CD4-positive, alpha-beta memory T cell (primary cell): ENCODE data around the gene TMEM14C. TPM values are rescaled to one million over a fixed set of nuclear protein-coding genes. Genes with fewer than 3 reads are reported as not detected.
"Not testable (repeated sequence)": the region's sequence is repeated elsewhere in the genome, so short reads cannot be mapped to it uniquely, and the experiment has no call there.

Source experiments
- CTCF ChIA-PET: fragments of 350-600 bp; sonication (Branson Sonifier 250); formaldehyde crosslinking; loops from one replicate; lab custom pipeline; 2021; ENCODE audit warnings: inconsistent platforms; ENCODE audit not compliant: partially characterized antibody; lab: Charles Lee
- POLR2A ChIA-PET: fragments of 350-600 bp; sonication (Branson Sonifier 250); formaldehyde crosslinking; loops from one replicate; lab custom pipeline; 2021; ENCODE audit not compliant: partially characterized antibody; lab: Charles Lee
- DNase-seq, 5 donors: peaks; one replicate each; pipeline versions ENCODE4 v3.0.0 to v3.0.0-alpha.2; 2020 to 2022; ENCODE audit warnings: mixed read lengths in 1 of 5
- H3K27ac ChIP-seq: one replicate; pipeline ENCODE4 v1.7.0; 2013; ENCODE audit warnings: low read depth, low read length
- H3K27me3 ChIP-seq: 2 replicates; pipeline ENCODE4 v1.7.0; 2013; ENCODE audit warnings: mild to moderate bottlenecking, low read length, moderate library complexity; ENCODE audit not compliant: insufficient read depth
- H3K36me3 ChIP-seq: 2 replicates; pipeline ENCODE4 v1.7.0; 2013; ENCODE audit warnings: mild to moderate bottlenecking, low read length, moderate library complexity; ENCODE audit not compliant: insufficient read depth
- H3K4me1 ChIP-seq: 2 replicates; pipeline ENCODE4 v1.7.0; 2013; ENCODE audit warnings: mild to moderate bottlenecking, low read length, moderate library complexity; ENCODE audit not compliant: insufficient read depth
- H3K4me3 ChIP-seq, 2 donors: one replicate each; pipeline ENCODE4 v1.7.0; 2013; ENCODE audit warnings: low read length in 2 of 2, mild to moderate bottlenecking in 1 of 2
- H3K9me3 ChIP-seq, 2 donors: one replicate each; pipeline ENCODE4 v1.7.0; 2013; ENCODE audit warnings: low read length in 2 of 2, control low read depth in 1 of 2; ENCODE audit not compliant: control insufficient read depth in 1 of 2
- H3K27ac Mint-ChIP-seq, 7 donors: one replicate each; pipeline ENCODE4 v1.8.0; 2020 to 2021; ENCODE audit warnings: mixed read lengths in 7 of 7, mild to moderate bottlenecking in 6 of 7, inconsistent platforms in 3 of 7, moderate library complexity in 3 of 7
- H3K27me3 Mint-ChIP-seq, 2 donors: one replicate each; pipeline ENCODE4 v1.8.0; 2020 to 2021; ENCODE audit warnings: mixed read lengths in 2 of 2
- H3K36me3 Mint-ChIP-seq, 2 donors: one replicate each; pipeline ENCODE4 v1.8.0; 2020 to 2021; ENCODE audit warnings: mixed read lengths in 2 of 2, inconsistent platforms in 1 of 2, mild to moderate bottlenecking in 1 of 2
- H3K4me1 Mint-ChIP-seq, 4 donors: one replicate each; pipeline ENCODE4 v1.8.0; 2020 to 2021; ENCODE audit warnings: mixed read lengths in 4 of 4, mild to moderate bottlenecking in 1 of 4
- H3K4me3 Mint-ChIP-seq, 8 donors: one replicate each; pipeline ENCODE4 v1.8.0; 2020 to 2021; ENCODE audit warnings: mixed read lengths in 8 of 8, mild to moderate bottlenecking in 7 of 8, moderate library complexity in 6 of 8, inconsistent platforms in 3 of 8
- H3K9me3 Mint-ChIP-seq, 8 donors: one replicate each; pipeline ENCODE4 v1.8.0; 2020 to 2021; ENCODE audit warnings: mixed read lengths in 8 of 8, mild to moderate bottlenecking in 5 of 8, inconsistent platforms in 3 of 8, moderate library complexity in 1 of 8
- intact Hi-C: fragments of 100-400 bp; cut with micrococcal nuclease; formaldehyde crosslinking; loops from one replicate; pipeline ENCODE4 v1.15.1; 2023
- polyA plus RNA-seq, 2 donors: library from polyadenylated mRNA; unstranded; fragments of 300-500 nt; fragmentation: Illumina TruSeq; gene quantifications; one replicate each; pipeline ENCODE4 v1.2.3, GENCODE V29; 2021
- total RNA-seq, 2 experiments: library from RNA; stranded (reverse); gene quantifications; one replicate each; pipeline ENCODE4 v1.2.3, GENCODE V29; 2021

The TMEM14C gene
- total and polyA plus RNA-seq, 4 experiments from 2014 or later: 34.1 to 107 (median 63.6) TPM

GRCh38 chr6:10720960-10721849 lies 1.7 kb upstream of the TMEM14C start:
- peaks cover 48% of the 10 kb centered on the region for H3K4me1 ChIP-seq
- peak in 2 of 5 donors; percentile 9 to 50 for DNase-seq

GRCh38 chr6:10721850-10722569 lies 860 bp upstream of the TMEM14C start:
- POLR2A ChIA-PET: interaction anchor here (0.8 to 6.3 kb wide), 6 partner anchors 13 to 1288 kb away, joined by 3 to 118 read pairs (median 5); partner anchors contain the start of genes C6orf52, PAK1IP1 and TMEM14B
- CTCF ChIA-PET: interaction anchor here (0.7 to 2.8 kb wide), 4 partner anchors 25 to 244 kb away, joined by 3 to 9 read pairs (median 4); partner anchors contain the start of gene TMEM14B
- intact Hi-C loops: no loop called here

More at GRCh38 chr6:10720960-10721849, 1.7 kb upstream of the TMEM14C start:
- POLR2A ChIA-PET: interaction anchor here (0.9 to 6.3 kb wide), 5 partner anchors 10 to 26 kb away, joined by 3 to 118 read pairs (median 6); partner anchors contain the start of genes C6orf52, PAK1IP1 and TMEM14B
- H3K9me3 Mint-ChIP-seq, H3K36me3 ChIP-seq, H3K27me3 Mint-ChIP-seq, H3K36me3 Mint-ChIP-seq, intact Hi-C loops, H3K27me3 ChIP-seq, H3K9me3 ChIP-seq: not testable (repeated sequence)
- Histone ChIP-seq H3K4me3 (peak overlapping the region in 1 of 2 donors; percentile 58), H3K27ac (peak overlapping the region; percentile 58)
- CTCF ChIA-PET: interaction anchor here (0.7 to 2.8 kb wide), 7 partner anchors 10 to 80 kb away, joined by 3 to 9 read pairs (median 5); partner anchors contain the start of gene C6orf52
- Mint-ChIP-seq H3K27ac (peak overlapping the region; percentile 84 to 96 (median 93)), H3K4me1 (peaks cover 28 to 60% (median 43%) of the 10 kb centered on the region in 4 donors), H3K4me3 (peak overlapping the region; percentile 84 to 97 (median 96))

GRCh38 chr6:10722570-10722819 lies 375 bp upstream of the TMEM14C start:
- no peaks in the 10 kb centered on the region for H3K27me3 ChIP-seq
- H3K4me1 Mint-ChIP-seq: peaks cover 31 to 60% (median 46%) of the 10 kb centered on the region in 4 donors
- ChIA-PET CTCF (interaction anchor here (1.2 kb wide), 2 partner anchors 25 to 244 kb away, joined by 3 to 5 read pairs; partner anchors contain the start of gene TMEM14B), POLR2A (interaction anchor here (0.8 to 6.3 kb wide), 6 partner anchors 14 to 1287 kb away, joined by 3 to 118 read pairs (median 5); partner anchors contain the start of genes C6orf52, PAK1IP1 and TMEM14B)
- no peaks in the 10 kb centered on the region for H3K27me3 Mint-ChIP-seq
- peaks cover 0 to 5% (median 0%) of the 10 kb centered on the region in 8 donors for H3K9me3 Mint-ChIP-seq
- peak overlapping the region; percentile 24 to 57 for H3K4me3 ChIP-seq
- H3K27ac Mint-ChIP-seq: peak overlapping the region; percentile 84 to 96 (median 93)
- peaks cover 5 to 12% of the 10 kb centered on the region in 2 donors for H3K36me3 Mint-ChIP-seq
- H3K4me3 Mint-ChIP-seq: peak overlapping the region; percentile 93 to 97 (median 96)
- H3K4me1 ChIP-seq: peaks cover 48% of the 10 kb centered on the region
- intact Hi-C loops: no loop called here
- peaks cover 4% of the 10 kb centered on the region for H3K36me3 ChIP-seq
- no peaks in the 10 kb centered on the region for H3K9me3 ChIP-seq
- H3K27ac ChIP-seq: peak overlapping the region; percentile 62
- no peak for DNase-seq

More at GRCh38 chr6:10721850-10722569, 860 bp upstream of the TMEM14C start:
- H3K9me3 Mint-ChIP-seq: peaks cover 0 to 5% (median 0%) of the 10 kb centered on the region in 8 donors
- peaks cover 5 to 9% of the 10 kb centered on the region in 2 donors for H3K36me3 Mint-ChIP-seq
- peak overlapping the region; percentile 84 to 96 (median 93) for H3K27ac Mint-ChIP-seq
- H3K4me3 ChIP-seq: peak overlapping the region; percentile 24 to 57
- peaks cover 4% of the 10 kb centered on the region for H3K36me3 ChIP-seq
- peak overlapping the region; percentile 62 for H3K27ac ChIP-seq
- no peaks in the 10 kb centered on the region for H3K27me3 Mint-ChIP-seq
- H3K9me3 ChIP-seq: no peaks in the 10 kb centered on the region
- peaks cover 48% of the 10 kb centered on the region for H3K4me1 ChIP-seq
- no peak for DNase-seq
- H3K4me3 Mint-ChIP-seq: peak overlapping the region; percentile 93 to 97 (median 96)
- H3K27me3 ChIP-seq: no peaks in the 10 kb centered on the region
- H3K4me1 Mint-ChIP-seq: peaks cover 29 to 60% (median 44%) of the 10 kb centered on the region in 4 donors

GRCh38 chr6:10723567-10723881 lies 654 bp downstream of the TMEM14C start:
- ChIA-PET CTCF (no interaction called here), POLR2A (interaction anchor here (2.6 to 6.3 kb wide), 2 partner anchors 24 to 29 kb away, joined by 15 to 118 read pairs; partner anchors contain the start of genes C6orf52, PAK1IP1 and TMEM14B)
- peaks cover 0 to 3% (median 0%) of the 10 kb centered on the region in 8 donors for H3K9me3 Mint-ChIP-seq
- Histone ChIP-seq H3K27me3 (no peaks in the 10 kb centered on the region), H3K27ac (peak overlapping the region; percentile 62), H3K36me3 (peaks cover 4% of the 10 kb centered on the region), H3K9me3 (no peaks in the 10 kb centered on the region), H3K4me1 (peaks cover 48% of the 10 kb centered on the region), H3K4me3 (peak overlapping the region; percentile 24 to 57)
- peaks cover 36 to 69% (median 48%) of the 10 kb centered on the region in 4 donors for H3K4me1 Mint-ChIP-seq
- intact Hi-C loops: loop anchor here (1.0 kb wide), 3 partner anchors 24 to 78 kb away; partner anchors contain the start of genes C6orf52, PAK1IP1 and TMEM14B
- DNase-seq: no peak
- H3K27me3 Mint-ChIP-seq: no peaks in the 10 kb centered on the region
- peak overlapping the region; percentile 93 to 97 (median 96) for H3K4me3 Mint-ChIP-seq
- H3K36me3 Mint-ChIP-seq: peaks cover 5 to 20% of the 10 kb centered on the region in 2 donors
- peak overlapping the region; percentile 84 to 96 (median 93) for H3K27ac Mint-ChIP-seq

- peaks cover 0 to 2% (median 0%) of the 10 kb centered on the region in 8 donors for H3K9me3 Mint-ChIP-seq
- DNase-seq: no peak
- peak overlapping the region in 3 of 7 donors; percentile 51 to 84 (median 57) for H3K27ac Mint-ChIP-seq
- intact Hi-C loops: no loop called here
- no peaks in the 10 kb centered on the region for H3K27me3 Mint-ChIP-seq
- POLR2A ChIA-PET: interaction anchor here (2.6 to 6.3 kb wide), 2 partner anchors 23 to 30 kb away, joined by 15 to 118 read pairs; partner anchors contain the start of genes C6orf52, PAK1IP1 and TMEM14B
- H3K4me3 ChIP-seq: no peak overlapping the region
- H3K4me3 Mint-ChIP-seq: peak overlapping the region in 5 of 8 donors; percentile 28 to 55 (median 41)
- H3K4me1 Mint-ChIP-seq: peaks cover 33 to 63% (median 43%) of the 10 kb centered on the region in 4 donors
- H3K27me3 ChIP-seq: no peaks in the 10 kb centered on the region
- peaks cover 40% of the 10 kb centered on the region for H3K4me1 ChIP-seq
- peaks cover 5 to 26% of the 10 kb centered on the region in 2 donors for H3K36me3 Mint-ChIP-seq
- peaks cover 9% of the 10 kb centered on the region for H3K36me3 ChIP-seq
- CTCF ChIA-PET: no interaction called here
- no peak overlapping the region for H3K27ac ChIP-seq
- H3K9me3 ChIP-seq: no peaks in the 10 kb centered on the region
Measured at GRCh38 chr6:10725044-10725443, 2.2 kb downstream of the TMEM14C start.

GRCh38 chr6:10725716-10726115 lies 2.8 kb downstream of the TMEM14C start:
- Mint-ChIP-seq H3K27me3 (no peaks in the 10 kb centered on the region), H3K36me3 (peaks cover 12 to 32% of the 10 kb centered on the region in 2 donors), H3K27ac (peak overlapping the region in 3 of 7 donors; percentile 70 to 82 (median 73)), H3K4me3 (peak overlapping the region in 3 of 8 donors; percentile 50 to 65 (median 55)), H3K4me1 (peaks cover 33 to 63% (median 43%) of the 10 kb centered on the region in 4 donors), H3K9me3 (peaks cover 0 to 2% (median 0%) of the 10 kb centered on the region in 8 donors)
- intact Hi-C loops: no loop called here
- CTCF ChIA-PET: no interaction called here
- Histone ChIP-seq H3K27ac (no peak overlapping the region), H3K9me3 (no peaks in the 10 kb centered on the region), H3K4me1 (peaks cover 39% of the 10 kb centered on the region), H3K36me3 (peaks cover 12% of the 10 kb centered on the region), H3K4me3 (no peak overlapping the region), H3K27me3 (no peaks in the 10 kb centered on the region)
- POLR2A ChIA-PET: interaction anchor here (2.6 kb wide), 1 partner anchor 31 kb away, joined by 15 read pairs; the partner anchor contains the start of genes C6orf52 and PAK1IP1
- no peak for DNase-seq
